Activated naive CD8-positive, alpha-beta T cell treated with anti-CD3 and anti-CD28 coated beads for 36 hours (primary cell): ENCODE data around the gene ZBTB16. TPM values are rescaled to one million over a fixed set of nuclear protein-coding genes. Genes with fewer than 3 reads are reported as not detected.

Source experiments
- DNase-seq: peaks from one replicate; pipeline ENCODE4 v3.0.0; 2021
- H3K27ac Mint-ChIP-seq: one replicate; pipeline ENCODE4 v1.8.0; 2022; ENCODE audit warnings: mild to moderate bottlenecking, moderate library complexity, mixed read lengths
- H3K27me3 Mint-ChIP-seq: one replicate; pipeline ENCODE4 v1.8.0; 2022; ENCODE audit warnings: mild to moderate bottlenecking, mixed read lengths
- H3K36me3 Mint-ChIP-seq: one replicate; pipeline ENCODE4 v1.8.0; 2021; ENCODE audit warnings: mild to moderate bottlenecking, mixed read lengths
- H3K4me1 Mint-ChIP-seq: one replicate; pipeline ENCODE4 v1.8.0; 2021; ENCODE audit warnings: mixed read lengths
- H3K4me3 Mint-ChIP-seq: one replicate; pipeline ENCODE4 v1.8.0; 2022; ENCODE audit warnings: mild to moderate bottlenecking, moderate library complexity, mixed read lengths
- H3K9me3 Mint-ChIP-seq: one replicate; pipeline ENCODE4 v1.8.0; 2022; ENCODE audit warnings: mixed read lengths
- total RNA-seq, 2 experiments: library from RNA; stranded (reverse); gene quantifications; one replicate each; pipeline ENCODE4 v1.2.3, GENCODE V29; 2021

Gene ZBTB16
- total RNA-seq, 2 experiments from 2014 or later = 1.7 to 2.1 TPM

DNA sequence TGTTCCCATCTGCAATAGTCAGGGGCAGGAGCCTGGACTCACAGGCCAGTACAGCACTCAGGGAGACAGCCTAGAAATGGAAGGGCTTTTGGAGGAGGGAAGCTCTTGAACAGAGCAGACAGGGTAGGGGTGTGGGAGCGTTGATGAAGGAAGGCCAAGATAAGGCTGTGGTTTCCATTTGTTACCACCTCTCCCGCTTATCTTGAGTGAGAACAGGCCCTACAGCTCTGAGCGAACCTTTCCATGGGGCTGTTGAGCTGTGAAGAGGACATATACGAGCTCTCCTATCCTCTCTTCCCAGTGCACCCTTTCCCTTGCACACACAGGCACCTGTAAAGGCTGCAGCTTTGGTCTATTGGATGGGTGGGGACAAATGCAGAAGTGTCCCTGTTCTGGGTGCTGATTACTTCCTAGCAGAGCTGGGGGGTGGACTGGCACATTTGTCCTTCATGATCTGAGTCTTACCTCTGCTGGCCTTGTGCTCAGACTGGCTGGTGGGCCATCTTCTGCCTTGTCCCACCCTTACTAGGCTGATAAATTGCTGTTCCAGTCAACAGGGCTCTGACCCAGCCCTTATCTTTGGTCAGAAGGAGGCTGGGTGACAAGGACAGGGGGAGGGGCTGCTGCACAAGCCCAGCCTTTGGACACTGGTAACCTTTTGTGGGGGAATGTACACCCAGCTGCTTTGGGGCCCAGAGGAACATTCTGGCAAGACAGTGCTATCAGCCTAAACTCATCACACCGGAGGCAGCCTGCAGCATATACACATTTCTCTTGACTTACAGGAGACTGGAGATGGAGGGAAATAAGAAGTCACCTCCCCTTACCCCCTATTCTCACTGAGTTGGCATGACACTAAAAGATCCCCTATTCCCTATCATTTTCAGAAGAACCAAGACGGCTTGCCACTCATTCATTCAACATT lies 156.6 kb downstream of the ZBTB16 start:
- Mint-ChIP-seq H3K4me1 (peaks cover 11% of the 10 kb centered on the region), H3K27me3 (no peaks in the 10 kb centered on the region), H3K9me3 (no peaks in the 10 kb centered on the region), H3K36me3 (no peaks in the 10 kb centered on the region), H3K4me3 (no peak overlapping the region), H3K27ac (no peak overlapping the region)
- no peak for DNase-seq

DNA sequence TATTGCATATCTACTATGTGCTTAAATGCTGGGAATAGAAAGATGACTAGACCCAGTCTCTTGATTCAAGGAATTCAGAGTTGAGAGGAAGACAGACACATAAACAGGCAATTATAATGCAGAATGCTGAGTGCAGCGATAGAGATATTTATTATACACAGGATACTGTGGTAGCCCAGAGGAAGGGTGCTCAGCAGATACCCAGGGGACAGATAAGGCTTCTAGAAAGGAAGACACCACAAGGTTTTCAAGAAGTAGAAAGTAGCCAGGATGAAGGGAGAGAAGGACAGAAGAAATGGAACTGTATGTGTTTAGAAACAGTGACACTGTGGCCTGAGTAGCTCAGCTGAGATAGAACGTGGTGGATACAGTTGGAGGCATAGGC lies 157.3 kb downstream of the ZBTB16 start:
- Mint-ChIP-seq H3K27ac (no peak overlapping the region), H3K4me1 (peaks cover 11% of the 10 kb centered on the region), H3K4me3 (no peak overlapping the region), H3K9me3 (no peaks in the 10 kb centered on the region), H3K27me3 (no peaks in the 10 kb centered on the region), H3K36me3 (no peaks in the 10 kb centered on the region)
- no peak for DNase-seq

DNA sequence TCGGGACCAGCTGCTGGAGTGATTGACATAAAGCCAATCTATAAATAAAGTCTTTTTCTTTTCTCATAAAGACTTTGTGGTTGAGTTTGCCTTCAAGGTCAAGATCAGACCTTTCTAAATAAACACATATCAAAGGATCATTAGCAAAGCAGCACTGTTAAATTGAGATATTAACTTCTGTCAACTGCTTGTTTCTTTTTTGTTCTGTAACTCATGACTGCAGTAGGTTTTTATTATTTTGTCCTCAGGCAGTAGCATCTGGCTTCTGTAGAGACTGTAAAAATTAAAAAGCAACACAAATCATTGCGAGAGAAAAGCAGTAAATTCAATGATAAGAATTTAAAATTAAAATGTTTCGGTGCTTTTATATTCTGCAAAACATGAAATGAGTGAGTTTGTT lies 159.0 kb downstream of the ZBTB16 start:
- Mint-ChIP-seq H3K36me3 (no peaks in the 10 kb centered on the region), H3K27ac (no peak overlapping the region), H3K4me1 (peaks cover 11% of the 10 kb centered on the region), H3K9me3 (no peaks in the 10 kb centered on the region), H3K27me3 (no peaks in the 10 kb centered on the region), H3K4me3 (no peak overlapping the region)
- no peak for DNase-seq

DNA sequence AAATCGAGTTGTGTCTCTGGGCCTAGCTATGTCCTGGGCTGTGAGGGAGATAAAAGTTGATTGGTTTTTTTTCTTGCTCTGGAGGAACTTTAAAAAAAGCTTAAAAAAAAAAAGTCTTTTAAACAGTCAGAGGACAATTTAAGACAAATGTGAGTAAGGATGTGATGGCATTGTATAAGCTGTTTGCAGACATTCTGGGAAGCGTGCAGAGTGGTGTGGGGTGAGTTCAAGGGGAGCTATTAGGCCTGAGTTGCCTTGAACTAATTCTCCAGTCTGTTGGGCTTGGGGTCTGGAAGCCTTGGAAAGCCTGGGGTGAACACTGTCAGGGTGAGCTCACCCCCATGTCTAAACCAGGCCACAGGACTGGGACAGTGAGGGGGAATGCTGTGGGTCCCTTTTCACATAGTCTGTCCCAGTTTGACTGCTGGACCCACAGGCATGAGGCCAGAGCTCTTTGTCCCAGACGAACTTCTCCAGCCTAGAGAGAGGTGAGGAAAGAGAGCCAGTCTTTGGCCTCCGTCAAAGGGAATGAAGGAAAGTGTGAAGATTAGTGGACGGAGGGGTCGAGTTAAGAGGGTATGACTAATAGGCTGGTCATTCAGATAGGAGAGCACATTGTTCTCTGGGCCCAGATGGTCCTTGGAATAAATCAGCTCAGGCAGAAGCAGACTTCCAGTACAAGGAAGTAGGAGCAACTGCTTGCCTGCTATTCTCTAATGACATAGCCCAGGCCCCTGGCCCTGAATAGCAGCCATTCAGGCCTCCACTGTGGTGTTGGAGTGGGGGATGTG lies 160.2 kb downstream of the ZBTB16 start:
- H3K4me1 Mint-ChIP-seq = peaks cover 11% of the 10 kb centered on the region
- H3K4me3 Mint-ChIP-seq = no peak overlapping the region
- H3K9me3 Mint-ChIP-seq = no peaks in the 10 kb centered on the region
- no peak overlapping the region for H3K27ac Mint-ChIP-seq
- no peak for DNase-seq
- H3K27me3 Mint-ChIP-seq = no peaks in the 10 kb centered on the region
- H3K36me3 Mint-ChIP-seq = no peaks in the 10 kb centered on the region

DNA sequence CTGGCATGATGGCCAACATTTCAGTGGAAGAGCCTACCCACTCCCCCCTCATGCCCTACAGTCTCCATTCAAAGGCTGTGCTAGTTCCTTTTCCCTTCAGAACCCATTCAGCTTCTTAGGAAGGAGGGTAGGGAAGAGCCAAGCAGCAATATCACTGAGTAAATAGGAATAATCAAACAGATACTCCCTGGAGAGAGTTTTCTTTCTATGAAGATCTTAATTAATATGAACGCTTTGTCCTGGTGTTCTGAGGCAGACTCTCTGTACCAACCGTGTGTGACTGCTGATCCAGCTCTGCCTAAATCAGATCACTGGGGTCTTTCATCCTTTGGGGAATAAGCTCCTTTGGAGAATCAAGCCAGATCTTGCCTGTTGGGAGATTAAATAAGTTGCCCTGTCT lies 161.5 kb downstream of the ZBTB16 start:
- no peaks in the 10 kb centered on the region for H3K9me3 Mint-ChIP-seq
- peaks cover 12% of the 10 kb centered on the region for H3K4me1 Mint-ChIP-seq
- no peaks in the 10 kb centered on the region for H3K36me3 Mint-ChIP-seq
- no peak overlapping the region for H3K4me3 Mint-ChIP-seq
- no peaks in the 10 kb centered on the region for H3K27me3 Mint-ChIP-seq
- no peak overlapping the region for H3K27ac Mint-ChIP-seq
- no peak for DNase-seq

DNA sequence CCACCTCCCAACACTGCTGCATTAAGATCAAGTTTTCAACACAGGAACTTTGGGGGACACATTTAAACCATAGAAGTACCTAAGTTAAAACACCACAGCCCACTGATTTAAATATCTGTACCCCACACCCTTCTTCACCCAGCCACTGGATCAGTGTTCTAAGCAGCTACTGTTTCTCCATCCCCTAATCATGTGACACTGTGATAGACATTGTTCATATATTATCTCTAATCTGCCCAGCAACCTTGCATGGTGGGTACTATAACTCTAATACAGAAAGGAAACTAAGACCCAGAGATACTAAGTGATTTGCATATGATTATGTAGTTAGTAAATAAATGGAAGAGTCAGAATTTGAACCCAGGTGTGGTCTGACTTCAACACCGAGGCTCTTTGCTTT lies 166.2 kb downstream of the ZBTB16 start:
- DNase-seq = no peak
- H3K4me3 Mint-ChIP-seq = no peak overlapping the region
- H3K4me1 Mint-ChIP-seq = peaks cover 8% of the 10 kb centered on the region
- H3K27ac Mint-ChIP-seq = no peak overlapping the region
- no peaks in the 10 kb centered on the region for H3K27me3 Mint-ChIP-seq
- no peaks in the 10 kb centered on the region for H3K36me3 Mint-ChIP-seq
- no peaks in the 10 kb centered on the region for H3K9me3 Mint-ChIP-seq

DNA sequence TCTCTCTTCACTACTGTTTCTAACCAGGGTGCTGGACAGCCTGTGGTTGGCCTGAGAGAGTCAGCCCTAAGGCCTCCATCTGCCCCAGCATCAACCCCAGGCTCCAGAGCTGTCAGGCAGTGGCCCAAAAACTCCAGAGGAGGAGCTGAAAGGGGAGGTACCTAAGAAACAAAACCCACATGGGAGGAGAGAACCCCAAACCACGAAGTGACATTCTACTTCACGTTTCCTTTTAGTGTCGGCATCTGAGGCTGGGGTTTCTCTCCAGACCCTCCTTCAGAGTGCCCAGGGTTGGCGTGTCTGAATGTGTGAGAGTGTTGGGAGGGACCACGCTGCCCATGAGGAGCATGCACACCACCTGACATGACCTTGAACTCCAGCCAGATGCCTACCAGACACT lies 166.8 kb downstream of the ZBTB16 start:
- Mint-ChIP-seq H3K36me3 (no peaks in the 10 kb centered on the region), H3K27ac (no peak overlapping the region), H3K4me1 (peaks cover 8% of the 10 kb centered on the region)

DNA sequence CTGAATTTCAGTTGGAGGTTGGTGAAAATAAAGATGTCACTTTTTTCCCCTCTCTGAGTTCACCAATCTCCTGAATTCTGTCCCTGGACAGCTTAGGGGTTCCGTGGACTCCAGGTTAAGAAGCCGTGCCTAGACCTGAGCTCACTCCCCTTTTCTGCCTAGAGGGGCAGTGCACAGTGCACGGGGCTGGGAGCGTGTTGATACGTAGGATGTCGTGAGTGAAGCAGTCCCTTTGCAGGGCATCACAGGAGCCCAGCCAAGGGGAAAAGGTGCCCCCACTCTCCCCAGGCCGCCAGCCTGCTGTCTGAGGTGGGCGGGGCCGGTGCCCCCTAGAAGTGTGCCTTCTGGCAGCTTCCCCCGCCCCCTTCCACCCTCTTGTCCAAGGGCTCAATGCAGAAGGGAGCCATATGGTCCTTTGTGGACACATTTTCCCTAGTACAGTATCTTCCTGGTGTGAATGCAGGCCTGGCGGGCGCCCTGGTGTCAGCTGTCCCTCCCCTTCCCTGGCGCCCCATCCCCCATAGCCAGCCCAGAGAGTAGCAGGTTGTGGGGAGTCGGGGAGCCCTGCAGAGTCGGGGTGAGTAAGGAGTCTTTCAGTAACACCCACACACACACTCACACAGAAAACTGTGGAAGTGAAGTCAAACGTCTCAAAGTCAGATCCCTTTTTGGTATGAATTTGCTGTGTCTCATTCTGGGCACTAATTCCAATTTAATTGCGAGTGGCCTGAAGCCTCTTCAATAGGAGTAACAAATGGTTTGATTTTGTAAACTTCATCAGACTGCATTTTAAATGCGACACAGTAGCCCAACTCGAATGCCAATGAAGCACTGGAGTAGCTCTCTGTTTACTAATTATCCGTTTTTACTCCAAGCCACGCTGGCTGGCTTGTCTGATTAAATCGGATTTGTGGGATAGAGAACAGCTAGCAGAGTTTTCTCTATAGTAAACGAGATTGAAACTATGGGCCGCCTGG lies 169.2 kb downstream of the ZBTB16 start:
- Mint-ChIP-seq H3K36me3 (no peaks in the 10 kb centered on the region), H3K9me3 (no peaks in the 10 kb centered on the region), H3K27ac (no peak overlapping the region), H3K27me3 (no peaks in the 10 kb centered on the region), H3K4me3 (no peak overlapping the region), H3K4me1 (peaks cover 8% of the 10 kb centered on the region)
- no peak for DNase-seq

More for the DNA sequence above, 166.8 kb downstream of the ZBTB16 start:
- H3K27me3 Mint-ChIP-seq = no peaks in the 10 kb centered on the region
- H3K4me3 Mint-ChIP-seq = no peak overlapping the region
- no peak for DNase-seq
- no peaks in the 10 kb centered on the region for H3K9me3 Mint-ChIP-seq

DNA sequence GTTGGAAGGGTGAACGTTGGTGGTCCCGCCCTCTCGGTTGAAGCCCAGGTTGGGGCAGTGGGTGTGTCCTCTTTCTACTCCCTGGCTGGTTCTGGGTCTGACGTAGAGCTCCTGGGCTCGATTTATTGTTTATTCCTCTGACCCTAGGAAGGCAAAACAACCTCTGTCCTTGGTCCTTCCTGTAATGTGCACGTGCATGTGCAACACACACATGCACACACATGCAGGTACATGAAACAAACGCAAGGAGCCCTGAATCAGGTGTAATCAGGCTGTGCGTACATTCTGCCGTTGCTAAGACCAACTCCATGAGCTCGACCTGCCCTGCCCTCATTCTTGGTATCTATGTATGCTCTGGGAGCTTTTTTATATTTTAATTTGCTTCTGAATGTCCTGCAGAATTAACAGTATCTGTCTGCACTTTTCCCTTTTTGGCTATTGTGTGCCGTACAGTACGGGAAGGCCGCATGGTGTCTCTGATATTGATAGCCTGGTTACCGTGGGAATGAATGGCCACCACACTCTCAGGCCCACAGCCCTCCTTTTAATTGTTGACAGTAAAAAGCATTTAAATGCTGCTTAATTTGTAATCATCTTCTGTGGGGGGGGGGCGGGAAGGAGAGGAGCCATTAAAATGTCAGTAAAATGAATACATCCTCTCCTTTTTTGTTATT lies 170.7 kb downstream of the ZBTB16 start:
- no peak overlapping the region for H3K4me3 Mint-ChIP-seq
- H3K27ac Mint-ChIP-seq = no peak overlapping the region
- H3K27me3 Mint-ChIP-seq = no peaks in the 10 kb centered on the region
- DNase-seq = no peak
- H3K36me3 Mint-ChIP-seq = no peaks in the 10 kb centered on the region
- no peaks in the 10 kb centered on the region for H3K9me3 Mint-ChIP-seq
- H3K4me1 Mint-ChIP-seq = peaks cover 8% of the 10 kb centered on the region

DNA sequence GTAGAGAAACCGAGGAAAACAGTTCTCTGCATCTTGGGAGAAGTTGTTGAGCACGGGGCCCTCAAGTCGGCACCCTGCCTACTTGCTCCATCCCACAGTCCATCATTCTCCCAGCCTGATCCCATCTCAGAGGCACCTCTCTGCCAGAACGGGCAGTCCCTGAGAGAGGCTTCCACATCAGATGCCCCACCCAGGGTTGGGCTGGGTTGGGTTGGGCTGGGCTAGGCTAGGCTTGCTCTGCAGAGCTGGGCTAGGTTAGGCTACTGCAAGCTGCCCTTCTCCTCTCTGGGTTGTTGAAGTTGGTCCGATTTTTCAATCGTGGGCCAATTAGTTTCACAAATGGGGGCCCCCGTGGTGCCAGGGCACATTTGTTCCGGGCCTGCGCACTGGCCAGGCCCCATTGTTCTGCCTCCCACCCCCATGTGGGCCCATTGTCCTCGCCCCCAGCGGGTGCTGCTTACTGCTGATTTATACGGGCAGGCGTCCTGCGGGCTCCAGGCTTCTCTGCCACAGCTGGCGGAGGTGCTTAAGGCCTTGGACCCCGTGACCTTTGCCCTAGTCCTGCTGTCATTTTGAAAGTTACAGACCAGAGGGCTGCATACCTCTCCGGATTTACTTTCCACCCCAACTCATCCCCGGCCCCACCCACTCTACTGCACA lies 173.0 kb downstream of the ZBTB16 start:
- no peaks in the 10 kb centered on the region for H3K36me3 Mint-ChIP-seq
- no peaks in the 10 kb centered on the region for H3K27me3 Mint-ChIP-seq
- no peak overlapping the region for H3K4me3 Mint-ChIP-seq
- DNase-seq = no peak
- H3K4me1 Mint-ChIP-seq = no peaks in the 10 kb centered on the region
- H3K27ac Mint-ChIP-seq = no peak overlapping the region
- H3K9me3 Mint-ChIP-seq = no peaks in the 10 kb centered on the region

DNA sequence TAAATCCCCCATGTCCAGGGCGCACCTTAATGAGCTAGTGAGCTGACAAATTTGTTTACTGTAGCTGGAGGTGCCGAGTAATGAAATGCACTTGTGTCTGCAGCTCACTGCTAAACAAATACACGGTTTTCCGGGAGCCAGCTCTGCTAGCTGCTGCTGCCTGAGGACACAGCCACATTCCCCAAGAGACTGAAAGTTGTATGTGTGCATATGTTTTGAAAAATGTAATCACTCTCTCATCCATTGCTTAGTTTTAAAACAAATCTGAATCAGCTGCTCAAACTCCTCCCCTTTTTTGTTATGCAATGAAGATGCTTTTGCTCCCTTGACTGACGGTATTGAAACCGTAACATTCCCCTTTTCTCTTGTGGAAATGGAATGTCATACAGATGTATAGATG lies 174.2 kb downstream of the ZBTB16 start:
- no peaks in the 10 kb centered on the region for H3K27me3 Mint-ChIP-seq
- no peak overlapping the region for H3K4me3 Mint-ChIP-seq
- no peak overlapping the region for H3K27ac Mint-ChIP-seq
- no peaks in the 10 kb centered on the region for H3K9me3 Mint-ChIP-seq
- no peaks in the 10 kb centered on the region for H3K36me3 Mint-ChIP-seq
- DNase-seq = no peak
- H3K4me1 Mint-ChIP-seq = no peaks in the 10 kb centered on the region

DNA sequence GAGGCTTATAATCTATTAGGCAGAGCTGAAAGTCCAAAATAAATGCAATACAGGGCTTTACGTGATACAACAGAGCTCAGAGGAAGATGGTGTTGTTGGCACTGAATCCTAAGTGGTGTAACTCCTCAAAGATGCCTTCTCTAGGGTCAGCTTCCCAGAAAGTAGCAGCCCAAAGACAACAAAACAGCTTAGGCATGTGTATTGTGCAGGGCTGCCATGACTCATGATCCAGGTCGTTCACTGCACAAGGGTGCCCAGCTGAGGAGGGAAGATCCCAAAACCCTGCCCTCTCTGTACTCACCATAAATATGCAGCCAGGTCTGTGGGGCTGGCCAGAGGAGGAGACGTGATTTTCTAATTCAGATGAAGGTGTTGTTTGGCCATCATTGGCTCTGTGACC lies 177.3 kb downstream of the ZBTB16 start:
- Mint-ChIP-seq H3K36me3 (no peaks in the 10 kb centered on the region), H3K4me1 (no peaks in the 10 kb centered on the region), H3K27ac (no peak overlapping the region), H3K4me3 (no peak overlapping the region), H3K9me3 (no peaks in the 10 kb centered on the region), H3K27me3 (no peaks in the 10 kb centered on the region)
- no peak for DNase-seq

DNA sequence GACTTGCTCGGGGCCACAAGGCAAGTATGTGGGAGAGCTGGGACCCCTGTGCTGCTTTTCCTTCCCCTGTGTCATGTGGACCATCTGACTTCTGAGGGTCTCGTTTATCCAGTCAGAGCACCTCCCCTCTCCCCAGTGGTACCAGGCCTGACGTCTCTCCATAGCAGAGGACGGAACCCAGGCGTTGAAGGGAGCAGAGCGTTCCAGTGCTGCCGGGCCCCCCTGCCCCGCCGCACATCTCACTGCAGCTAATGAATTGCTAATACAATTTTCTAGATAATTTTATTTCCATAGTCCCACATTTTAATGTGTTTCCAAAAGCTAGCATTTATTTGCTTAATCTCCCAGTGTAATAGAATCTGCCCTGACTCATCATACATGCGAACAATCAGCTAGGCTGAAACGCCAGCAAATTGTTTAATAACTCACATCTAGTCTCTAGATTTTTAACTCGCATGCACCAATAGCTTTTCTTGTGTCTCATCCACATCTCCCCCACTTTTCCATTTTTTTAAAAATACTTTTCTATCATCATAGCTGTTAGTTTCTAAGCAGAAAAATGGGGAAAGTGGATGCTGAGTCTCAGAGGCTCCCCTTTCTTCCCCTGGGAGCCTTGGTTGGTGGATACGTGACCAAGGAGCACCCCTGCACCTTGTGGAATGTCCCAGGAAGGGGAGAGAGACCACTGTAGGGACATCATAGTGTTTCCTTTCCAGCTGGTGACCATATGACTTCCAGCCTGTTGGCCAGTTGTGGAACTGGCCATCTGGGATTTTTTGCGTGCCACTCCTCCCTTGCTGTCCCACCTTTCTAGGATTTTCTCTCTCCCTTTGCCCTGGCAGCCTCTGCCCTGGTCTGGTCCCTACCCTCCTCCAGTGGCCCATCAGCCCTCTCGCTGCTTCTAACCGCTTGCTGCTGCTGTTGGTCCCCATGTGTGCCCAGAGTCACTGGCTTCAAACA lies 178.1 kb downstream of the ZBTB16 start:
- H3K27ac Mint-ChIP-seq = no peak overlapping the region
- no peaks in the 10 kb centered on the region for H3K36me3 Mint-ChIP-seq
- DNase-seq = no peak
- no peaks in the 10 kb centered on the region for H3K27me3 Mint-ChIP-seq
- H3K4me3 Mint-ChIP-seq = no peak overlapping the region
- H3K9me3 Mint-ChIP-seq = no peaks in the 10 kb centered on the region
- no peaks in the 10 kb centered on the region for H3K4me1 Mint-ChIP-seq
